CD4-positive, alpha-beta T cell treated with Interleukin-21 for 1 hour (primary cell): ENCODE results near the gene CASZ1.

ENCODE experiments used
- DNase-seq: peaks from one replicate; pipeline ENCODE4 v3.0.0-alpha.2; 2020

The CASZ1 gene

DNA sequence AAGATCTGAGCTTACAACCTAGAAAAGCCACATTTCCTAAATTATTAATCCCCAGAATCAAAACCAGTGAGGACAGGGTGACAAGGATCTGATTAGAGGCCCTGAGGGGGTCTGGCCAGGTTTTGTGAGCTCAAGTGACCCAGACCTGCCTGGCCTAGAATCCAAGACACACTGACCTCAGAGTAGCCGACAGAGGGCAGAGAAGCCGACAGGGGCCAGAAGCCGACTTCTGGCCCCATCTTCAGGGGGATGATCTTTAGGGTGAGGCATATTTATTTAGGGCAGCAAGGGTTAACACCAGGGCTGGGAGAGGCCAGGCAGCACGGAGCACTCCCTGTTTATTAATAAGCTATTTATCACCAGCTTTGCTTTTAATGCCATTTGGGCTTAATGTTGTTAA, 45.3 kb downstream of the CASZ1 start:
- DNase-seq: no peak

DNA sequence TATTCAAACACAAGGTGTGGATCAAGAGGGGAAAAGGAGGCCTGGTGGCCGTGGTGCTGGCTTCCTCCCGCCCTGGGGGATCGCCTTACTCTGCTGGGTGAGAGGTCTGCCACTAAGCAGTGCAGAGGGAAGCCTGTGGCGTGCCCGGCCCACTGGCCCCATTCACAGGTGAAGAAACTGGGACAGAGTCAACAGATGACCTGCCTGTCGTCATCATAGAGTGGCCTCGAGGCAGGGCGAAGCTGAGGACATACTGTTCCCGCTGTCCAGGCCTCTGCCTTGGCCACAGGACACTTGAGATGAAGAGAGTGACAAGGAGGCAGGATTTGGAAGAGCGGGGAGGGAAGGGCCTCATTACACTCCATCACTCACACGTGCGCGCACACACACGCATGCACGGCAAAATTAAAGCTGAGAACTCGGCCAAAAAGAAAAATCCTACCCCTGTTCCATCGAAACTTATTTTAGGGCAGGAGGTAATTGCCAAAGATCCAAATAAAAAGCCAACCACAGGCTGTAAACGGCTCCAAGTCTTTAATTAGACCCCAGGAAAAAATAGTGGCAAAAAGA, 50.5 kb downstream of the CASZ1 start:
- no peak for DNase-seq

DNA sequence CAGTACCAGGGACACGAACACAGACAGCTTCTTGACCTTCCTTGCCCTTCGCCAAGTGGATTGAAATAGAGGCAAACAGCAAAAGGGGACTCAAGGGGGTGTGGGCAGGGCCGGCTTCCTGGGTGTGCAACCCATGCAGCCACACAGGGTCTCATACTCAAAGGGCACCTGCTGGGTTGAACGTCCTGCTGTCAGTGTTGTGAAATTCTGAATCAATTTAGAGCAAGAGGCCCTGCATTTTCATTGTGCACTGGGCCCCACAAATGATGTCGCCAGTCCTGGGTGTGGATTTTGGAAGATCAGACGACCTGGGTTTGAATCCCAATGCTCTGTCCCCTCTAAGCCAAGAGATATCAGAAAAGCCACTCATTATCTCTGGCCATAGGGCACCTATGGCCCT, 51.1 kb downstream of the CASZ1 start:
- DNase-seq: no peak

DNA sequence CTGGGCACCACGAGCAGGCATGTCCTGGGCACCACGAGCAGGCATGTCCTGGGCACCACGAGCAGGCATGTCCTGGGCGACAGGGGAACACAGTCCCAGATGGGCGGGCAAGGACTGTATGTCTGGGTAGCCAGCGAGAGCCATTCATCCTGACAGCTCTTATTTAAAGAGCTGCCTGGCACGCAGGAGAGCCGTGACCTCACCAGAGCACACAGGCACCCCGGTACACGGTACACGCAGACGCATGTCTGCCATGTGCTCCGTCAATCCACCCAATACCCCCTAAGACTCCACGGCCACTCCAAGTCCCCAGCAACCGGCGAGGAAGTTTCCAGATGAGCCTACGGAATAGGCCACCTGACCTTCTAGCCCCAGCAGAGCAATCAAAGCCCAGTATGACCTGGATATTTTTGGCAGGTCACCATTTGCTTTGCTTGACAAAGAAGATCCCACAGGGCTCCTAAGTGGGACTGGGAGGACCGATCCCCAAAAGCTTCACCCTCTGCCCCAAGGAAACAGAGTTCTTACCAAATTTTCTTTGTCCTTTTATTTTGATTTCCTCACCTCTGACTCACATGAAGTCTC, 51.7 kb downstream of the CASZ1 start:
- DNase-seq: no peak

- no peak for DNase-seq
Measured at GRCh38 chr1:10744029-10744428, 52.4 kb downstream of the CASZ1 start.

DNA sequence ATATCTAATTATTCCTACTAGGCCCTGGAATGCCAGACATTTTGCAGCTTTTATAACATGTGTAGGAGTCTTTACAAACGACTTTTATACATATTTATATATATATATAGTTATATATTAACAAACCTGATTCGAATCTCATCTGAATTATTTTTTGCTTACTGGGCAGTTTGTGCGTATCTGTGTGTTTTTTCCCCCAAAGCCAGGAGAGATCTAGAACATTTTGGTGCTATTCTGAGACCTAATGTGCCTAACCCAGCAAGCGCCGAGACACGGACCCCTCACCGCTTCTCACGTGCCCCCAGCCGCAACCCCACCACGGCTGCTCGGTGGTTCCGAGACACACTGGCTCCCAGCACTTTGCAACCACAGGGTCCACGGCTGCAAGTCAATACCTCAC, 54.8 kb downstream of the CASZ1 start:
- DNase-seq: no peak

GRCh38 chr1:10740123-10740522, 56.3 kb downstream of the CASZ1 start:
- DNase-seq: no peak

DNA sequence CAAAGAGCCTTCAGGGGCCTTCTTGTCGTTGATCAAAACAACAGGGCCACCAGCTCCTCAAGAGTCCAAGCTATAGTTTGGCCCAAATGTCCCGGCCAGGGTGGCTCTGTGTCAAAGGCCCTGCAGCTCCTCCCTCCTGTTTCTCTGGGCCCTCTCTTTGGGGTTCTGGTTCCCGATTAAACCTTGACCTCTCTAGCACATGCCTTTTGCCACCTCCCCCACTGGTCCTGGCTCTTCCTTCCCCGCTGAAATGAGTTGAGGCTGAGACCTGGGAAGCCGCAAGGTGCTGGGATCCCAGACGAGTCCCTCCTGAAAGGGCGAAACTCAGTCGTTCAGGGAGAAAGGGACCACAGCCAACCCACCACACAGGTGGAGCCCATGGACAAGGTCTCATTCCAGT, 56.9 kb downstream of the CASZ1 start:
- no peak for DNase-seq

GRCh38 chr1:10738061-10739058, 58.1 kb downstream of the CASZ1 start:
- no peak for DNase-seq

DNA sequence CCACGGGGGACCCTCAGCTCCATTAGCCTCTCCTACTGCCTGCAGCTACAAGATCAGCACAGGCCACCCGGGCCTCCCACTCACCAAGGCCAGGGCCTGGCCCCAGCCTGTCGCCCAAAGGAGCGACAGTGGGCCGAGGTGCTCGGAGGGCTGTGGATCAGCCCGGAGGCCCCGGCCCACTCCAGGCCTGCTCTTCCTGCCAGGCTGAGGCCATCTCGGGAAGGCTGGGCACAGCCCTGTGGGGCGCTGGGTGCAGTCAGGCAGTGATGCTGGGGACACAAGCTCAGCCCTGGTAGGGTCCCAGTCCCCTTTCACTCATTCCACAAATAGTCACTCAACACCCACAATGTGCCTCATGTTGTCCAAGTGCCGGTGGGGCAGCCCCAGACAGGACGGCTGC, 58.8 kb downstream of the CASZ1 start:
- DNase-seq: no peak

- DNase-seq: no peak
Measured at GRCh38 chr1:10736634-10737586, 59.5 kb downstream of the CASZ1 start.

DNA sequence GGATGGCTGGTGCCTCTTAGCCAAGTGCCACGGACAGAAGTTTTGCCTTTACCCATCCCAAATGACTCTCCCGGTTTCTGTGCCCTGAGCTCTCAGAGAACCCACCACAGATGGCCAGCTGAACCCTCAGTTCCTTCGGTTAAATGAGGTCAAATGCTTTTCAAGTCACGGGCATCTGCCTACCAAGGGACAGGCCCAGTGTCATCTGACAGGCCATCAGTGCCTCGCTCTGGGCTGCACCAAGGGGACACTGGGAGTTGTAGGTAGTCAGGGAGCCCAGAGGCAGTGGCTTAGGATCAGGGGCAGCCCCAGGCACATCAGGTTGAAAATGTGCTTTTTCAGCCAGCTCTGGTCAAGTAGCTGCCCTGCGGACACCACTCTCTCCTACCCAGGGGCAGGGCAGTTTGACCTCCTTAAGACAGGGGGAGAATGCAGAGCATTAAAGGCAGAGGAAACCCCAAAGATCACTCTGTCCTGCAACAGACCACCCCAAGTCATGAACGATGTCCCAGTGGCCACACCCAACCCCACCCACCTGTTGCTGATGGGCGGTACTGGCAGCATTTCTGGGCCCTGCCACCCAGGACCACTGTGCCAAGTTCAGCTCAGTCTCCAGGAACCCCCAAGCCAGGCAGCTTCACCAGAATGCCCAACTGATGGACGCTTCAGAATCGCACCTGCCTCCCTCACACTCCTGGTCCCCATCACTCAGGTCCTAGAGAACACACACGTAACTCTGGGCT, 60.7 kb downstream of the CASZ1 start:
- DNase-seq: no peak

GRCh38 chr1:10734962-10735544, 61.4 kb downstream of the CASZ1 start:
- DNase-seq: no peak

- no peak for DNase-seq
Measured at GRCh38 chr1:10734375-10734774, 62.1 kb downstream of the CASZ1 start.

DNA sequence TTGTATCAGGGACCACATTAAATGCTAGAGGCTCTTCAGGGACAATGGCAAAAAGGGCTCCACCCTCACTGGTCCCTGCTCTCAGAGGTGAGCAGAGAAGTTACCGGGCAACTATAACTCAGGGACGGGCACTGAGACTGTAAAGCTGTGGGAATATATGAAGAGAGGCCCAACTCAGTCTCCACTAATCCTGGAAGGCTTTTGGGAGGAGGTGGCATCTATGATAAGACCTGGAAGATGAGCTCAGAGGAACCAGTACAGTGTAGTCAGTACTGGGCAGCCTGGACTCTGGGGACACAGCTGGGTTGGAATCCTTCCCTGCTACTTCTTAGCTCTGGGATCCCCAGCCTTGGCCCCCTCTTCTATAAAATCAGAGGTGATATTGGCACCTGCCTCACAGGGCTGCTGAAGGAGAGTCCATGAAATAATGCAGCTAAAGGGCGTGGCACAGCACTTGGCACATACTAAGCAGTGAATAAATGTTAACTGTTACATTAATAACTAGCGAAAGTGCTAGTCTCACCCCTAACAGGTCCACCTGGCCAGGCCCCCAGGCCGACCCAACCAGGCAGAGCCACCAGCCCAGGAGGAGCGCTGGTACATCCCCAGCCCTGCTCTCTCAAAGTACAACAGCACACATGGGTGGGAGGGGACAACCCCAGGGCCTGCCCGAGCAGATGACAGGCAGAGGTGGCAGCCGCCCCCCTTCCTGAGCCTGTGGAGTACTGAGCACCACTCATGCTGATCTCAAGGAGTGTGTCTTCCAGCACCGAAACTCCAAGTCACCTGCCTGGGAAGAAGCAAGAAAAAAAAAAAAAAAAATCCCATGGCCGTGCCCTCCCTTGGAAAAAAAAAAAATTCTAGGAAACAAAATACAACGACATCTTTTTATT, 62.7 kb downstream of the CASZ1 start:
- no peak for DNase-seq

DNA sequence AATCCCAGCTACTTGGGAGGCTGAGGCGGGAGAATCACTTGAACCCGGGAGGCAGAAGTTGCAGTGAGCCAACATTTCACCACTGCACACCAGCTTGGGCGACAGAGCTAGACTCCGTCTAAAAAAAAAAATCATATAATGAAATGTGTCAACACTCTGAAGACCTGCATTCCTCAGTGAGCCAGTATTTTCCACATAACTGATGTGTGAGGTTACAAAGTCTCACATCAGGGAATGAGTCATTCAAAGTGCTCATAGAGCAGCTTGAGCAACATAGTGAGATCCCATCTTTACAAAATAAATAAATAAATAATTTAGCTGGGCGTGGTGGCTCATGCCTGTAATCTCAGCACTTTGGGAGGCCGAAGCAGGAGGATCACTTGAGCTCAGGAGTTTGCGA, 65.5 kb downstream of the CASZ1 start:
- no peak for DNase-seq

DNA sequence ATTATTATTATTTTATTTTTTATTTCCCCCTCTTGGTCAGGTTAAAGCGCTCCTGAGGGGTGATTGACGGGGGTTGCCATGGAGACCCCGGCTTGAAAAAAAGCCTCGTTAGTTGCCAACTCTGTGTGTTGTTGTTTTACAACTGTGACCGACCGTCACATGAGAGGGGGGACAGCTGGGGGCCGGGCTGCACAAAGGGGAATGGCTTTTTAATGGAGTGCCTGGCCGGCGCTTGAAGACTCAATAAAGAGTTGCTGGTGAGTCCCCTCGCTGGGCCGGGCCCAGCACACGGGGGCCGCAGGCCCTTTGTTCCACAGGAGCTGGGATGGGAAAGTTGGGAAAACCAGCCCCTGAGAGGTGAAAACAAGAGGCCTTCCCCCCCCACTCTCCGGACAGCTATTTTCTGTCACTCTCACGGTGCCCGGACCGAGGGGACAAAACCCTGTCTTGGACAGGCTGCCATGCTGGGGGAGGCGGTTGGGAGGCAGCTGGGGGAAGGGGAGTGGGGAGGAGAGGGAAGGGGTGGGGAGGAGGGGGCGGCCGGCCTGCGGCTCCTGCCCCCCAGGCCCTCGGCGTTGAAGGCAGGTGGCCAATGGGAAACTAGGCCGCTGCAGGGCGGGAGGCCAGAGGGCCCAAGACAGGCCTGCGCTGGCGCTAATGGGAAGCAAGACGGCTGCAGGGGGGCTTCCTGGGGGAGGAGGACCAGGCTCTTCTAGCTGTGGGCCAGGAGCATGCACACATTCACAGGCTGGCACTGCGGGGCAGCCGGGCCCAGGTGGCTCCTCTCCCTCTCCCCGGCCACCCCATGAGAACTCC, 67.6 kb downstream of the CASZ1 start:
- DNase-seq: no peak

DNA sequence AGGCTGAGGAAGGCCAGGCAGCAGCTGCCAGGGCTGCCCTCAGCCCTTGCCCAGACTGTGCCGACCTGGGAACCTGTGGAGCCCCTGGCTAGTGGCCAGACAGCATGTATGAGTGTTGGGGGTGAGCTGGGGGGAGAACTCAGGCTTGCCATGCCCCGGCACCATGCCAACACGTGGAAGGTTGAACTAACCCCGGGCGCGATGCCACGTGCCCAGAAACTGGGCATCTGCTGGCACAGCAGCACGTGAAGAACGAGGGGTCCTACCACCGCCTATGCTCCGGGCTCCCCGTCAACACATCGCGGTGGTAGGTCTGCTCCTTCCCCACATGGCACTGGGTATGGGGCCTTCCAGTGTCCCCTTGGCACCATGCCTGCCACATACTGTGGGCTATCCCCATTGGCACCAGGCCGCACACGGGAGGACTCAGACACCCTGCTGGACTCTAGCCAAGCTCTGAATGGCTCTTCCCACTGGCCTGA, 68.7 kb downstream of the CASZ1 start:
- DNase-seq: no peak

GRCh38 chr1:10726355-10726754, 70.1 kb downstream of the CASZ1 start:
- no peak for DNase-seq
